Inflammatory macrophage (primary cell): ENCODE data around the gene KRTAP22-2.

Experiments used
- DNase-seq, 2 donors: peaks; one replicate each; pipeline ENCODE4 v3.0.0-alpha.2; 2020 to 2022

Gene KRTAP22-2

GRCh38 chr21:30561957-30562356 is 28.2 kb downstream of the KRTAP22-2 start:
- DNase-seq, result no peak

- DNase-seq, result no peak
Observed at GRCh38 chr21:30561264-30561895, 28.8 kb downstream of the KRTAP22-2 start, which contains the start of gene KRTAP19-7. TSS of gene KRTAP19-7 (minus strand) at chr21:30561314. CDS start at chr21:30561289, 25 bp downstream.

GRCh38 chr21:30555095-30555494 is 35.1 kb downstream of the KRTAP22-2 start:
- no peak for DNase-seq

GRCh38 chr21:30552782-30553181 is 37.4 kb downstream of the KRTAP22-2 start:
- no peak for DNase-seq

- DNase-seq, result no peak
Observed at GRCh38 chr21:30541764-30542163, 48.4 kb downstream of the KRTAP22-2 start, which contains the start of gene KRTAP19-6. TSS of gene KRTAP19-6 (minus strand) at chr21:30541864. CDS start at chr21:30541833, 31 bp downstream.
